ENCODE results near the gene ZNF70.
A peak's percentile ranks its signal among the peaks of the same experiment; 100 is the strongest.

ZNF70 gene

DNA sequence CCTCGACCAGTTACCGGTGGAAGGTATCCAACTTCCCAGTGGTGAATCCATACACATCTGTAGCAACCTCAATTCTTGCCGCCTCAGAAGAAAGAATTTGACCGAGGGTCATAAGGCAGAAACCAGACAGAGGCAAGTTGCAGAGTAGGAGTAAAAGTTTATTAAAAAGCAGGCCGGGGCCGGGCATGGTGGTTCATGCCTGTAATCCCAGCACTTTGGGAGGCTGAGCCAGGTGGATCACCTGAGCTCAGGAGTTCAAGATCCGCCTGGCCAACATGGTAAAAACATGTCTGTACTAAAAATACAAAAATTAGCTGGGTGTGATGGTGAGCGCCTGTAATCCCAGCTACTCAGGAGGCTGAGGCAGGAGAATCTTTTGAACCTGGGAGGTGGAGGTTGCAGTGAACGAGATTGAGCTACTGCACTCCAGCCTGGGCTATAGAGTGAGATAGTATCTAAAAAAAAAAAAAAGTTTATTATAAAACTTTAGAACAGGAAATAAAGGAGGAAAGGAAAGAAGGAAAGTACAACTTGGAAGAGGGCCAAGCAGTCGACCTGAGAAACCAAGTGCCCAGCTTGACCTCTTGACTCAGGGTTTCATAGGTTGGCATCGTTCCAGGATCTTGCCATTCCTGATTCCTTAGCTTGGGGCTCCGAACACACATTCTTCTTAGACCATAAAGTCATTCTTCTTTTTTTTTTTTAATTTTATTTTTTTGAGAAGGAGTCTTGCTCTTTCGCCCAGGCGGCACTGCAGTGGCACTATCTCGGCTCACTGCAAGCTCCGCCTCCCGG, 32.3 kb downstream of the ZNF70 start:
- ChIA-PET POLR2A (ENCODE audit: low non-redundant PET) (no interaction called here), CTCF (no interaction called here)
- TF ChIP-seq, protein P1, sequence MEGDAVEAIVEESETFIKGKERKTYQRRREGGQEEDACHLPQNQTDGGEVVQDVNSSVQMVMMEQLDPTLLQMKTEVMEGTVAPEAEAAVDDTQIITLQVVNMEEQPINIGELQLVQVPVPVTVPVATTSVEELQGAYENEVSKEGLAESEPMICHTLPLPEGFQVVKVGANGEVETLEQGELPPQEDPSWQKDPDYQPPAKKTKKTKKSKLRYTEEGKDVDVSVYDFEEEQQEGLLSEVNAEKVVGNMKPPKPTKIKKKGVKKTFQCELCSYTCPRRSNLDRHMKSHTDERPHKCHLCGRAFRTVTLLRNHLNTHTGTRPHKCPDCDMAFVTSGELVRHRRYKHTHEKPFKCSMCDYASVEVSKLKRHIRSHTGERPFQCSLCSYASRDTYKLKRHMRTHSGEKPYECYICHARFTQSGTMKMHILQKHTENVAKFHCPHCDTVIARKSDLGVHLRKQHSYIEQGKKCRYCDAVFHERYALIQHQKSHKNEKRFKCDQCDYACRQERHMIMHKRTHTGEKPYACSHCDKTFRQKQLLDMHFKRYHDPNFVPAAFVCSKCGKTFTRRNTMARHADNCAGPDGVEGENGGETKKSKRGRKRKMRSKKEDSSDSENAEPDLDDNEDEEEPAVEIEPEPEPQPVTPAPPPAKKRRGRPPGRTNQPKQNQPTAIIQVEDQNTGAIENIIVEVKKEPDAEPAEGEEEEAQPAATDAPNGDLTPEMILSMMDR (conservative IDR thresholded peaks at IDR 0.05; ENCODE audit: low read depth) = no peak
- DNase-seq (ENCODE audit: low spot score) = no peak
- no peak overlapping the region for H3K27ac ChIP-seq

DNA sequence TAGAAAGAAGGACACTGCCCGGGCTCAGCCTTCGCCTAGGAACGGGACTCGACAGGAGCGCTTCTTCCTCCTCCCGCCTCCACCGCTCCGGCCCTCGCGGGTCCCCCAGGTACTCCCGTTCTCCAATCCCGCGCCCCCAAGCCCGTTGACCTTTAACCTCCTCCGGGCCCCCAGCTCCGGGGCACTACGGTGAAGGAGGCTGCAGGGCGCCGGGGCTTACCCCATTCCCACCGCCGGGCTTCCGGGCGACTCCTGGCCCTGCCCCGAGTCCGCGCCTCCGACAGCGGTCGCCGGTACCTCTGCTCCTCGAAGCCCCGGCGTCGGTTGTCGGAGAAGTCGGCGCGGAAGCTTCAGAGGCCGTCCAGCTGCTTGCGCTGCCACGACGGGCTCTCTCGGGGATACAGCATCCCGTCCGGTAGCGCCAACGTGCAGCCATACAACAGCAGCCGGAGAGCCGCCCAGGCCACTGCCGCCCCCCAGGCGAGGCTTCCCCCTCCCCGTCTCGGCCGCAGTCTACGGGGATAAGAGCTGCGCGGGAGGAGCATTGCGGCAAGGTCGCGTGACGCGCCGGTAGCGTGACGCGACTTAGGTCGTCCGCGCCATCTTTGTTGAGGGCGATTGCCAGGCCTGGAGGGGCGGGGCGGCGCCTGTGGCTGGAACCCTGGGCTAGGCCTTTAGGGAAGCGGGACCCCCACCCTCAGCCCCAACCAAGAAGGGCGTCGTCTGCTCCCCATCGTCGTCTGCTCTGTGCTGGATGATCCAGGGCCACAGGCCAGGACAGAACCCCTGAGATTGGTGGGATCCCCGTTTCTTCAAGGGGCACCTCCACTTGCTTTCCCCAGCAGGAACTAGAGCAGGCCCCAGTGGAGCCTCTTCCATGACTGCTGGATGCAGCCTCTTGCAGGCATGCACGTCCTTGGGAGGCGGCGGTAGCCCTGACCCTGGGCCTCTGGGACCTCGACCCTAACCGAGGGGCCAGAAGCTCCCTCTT, 33.8 kb downstream of the ZNF70 start:
- TF ChIP-seq, protein P1 (conservative IDR thresholded peaks at IDR 0.05; ENCODE audit: low read depth) = no peak
- ChIA-PET POLR2A (ENCODE audit: low non-redundant PET) (no interaction called here), CTCF (no interaction called here)
- DNase-seq (ENCODE audit: low spot score) = peak; percentile 73
- peak overlapping the region; percentile 74 for H3K27ac ChIP-seq

DNA sequence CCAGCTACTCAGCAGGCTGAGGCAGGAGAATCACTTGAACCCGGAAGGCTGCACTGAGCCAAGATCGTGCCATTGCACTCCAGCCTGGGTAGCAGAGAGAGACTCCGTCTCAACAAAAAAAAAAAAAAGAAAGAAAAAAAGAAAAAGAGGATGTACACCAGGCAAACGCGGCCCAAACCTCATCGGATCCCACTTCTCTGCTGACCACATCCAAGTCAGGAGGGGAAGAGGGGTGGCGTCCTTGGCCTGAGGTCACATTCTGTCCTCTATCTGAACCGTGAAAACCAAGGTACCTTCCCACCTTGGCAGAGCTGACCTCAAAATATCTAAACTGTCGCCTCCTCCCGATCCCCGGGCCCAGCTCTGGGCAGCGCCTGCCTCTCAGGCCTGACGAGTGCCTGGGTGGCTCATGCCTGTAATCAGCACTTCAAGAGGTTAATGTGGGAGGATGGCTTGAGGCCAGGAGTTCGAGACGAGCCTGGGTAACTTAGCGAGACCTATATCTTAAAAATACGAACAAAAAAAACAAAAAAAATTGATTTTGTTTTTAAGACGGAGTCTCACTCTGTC, 35.0 kb downstream of the ZNF70 start:
- no peak for DNase-seq (ENCODE audit: low spot score)
- CTCF ChIA-PET = no interaction called here
- POLR2A ChIA-PET (ENCODE audit: low non-redundant PET) = no interaction called here
- H3K27ac ChIP-seq = peak overlapping the region; percentile 74
- TF ChIP-seq, protein P1 (conservative IDR thresholded peaks at IDR 0.05; ENCODE audit: low read depth) = no peak

DNA sequence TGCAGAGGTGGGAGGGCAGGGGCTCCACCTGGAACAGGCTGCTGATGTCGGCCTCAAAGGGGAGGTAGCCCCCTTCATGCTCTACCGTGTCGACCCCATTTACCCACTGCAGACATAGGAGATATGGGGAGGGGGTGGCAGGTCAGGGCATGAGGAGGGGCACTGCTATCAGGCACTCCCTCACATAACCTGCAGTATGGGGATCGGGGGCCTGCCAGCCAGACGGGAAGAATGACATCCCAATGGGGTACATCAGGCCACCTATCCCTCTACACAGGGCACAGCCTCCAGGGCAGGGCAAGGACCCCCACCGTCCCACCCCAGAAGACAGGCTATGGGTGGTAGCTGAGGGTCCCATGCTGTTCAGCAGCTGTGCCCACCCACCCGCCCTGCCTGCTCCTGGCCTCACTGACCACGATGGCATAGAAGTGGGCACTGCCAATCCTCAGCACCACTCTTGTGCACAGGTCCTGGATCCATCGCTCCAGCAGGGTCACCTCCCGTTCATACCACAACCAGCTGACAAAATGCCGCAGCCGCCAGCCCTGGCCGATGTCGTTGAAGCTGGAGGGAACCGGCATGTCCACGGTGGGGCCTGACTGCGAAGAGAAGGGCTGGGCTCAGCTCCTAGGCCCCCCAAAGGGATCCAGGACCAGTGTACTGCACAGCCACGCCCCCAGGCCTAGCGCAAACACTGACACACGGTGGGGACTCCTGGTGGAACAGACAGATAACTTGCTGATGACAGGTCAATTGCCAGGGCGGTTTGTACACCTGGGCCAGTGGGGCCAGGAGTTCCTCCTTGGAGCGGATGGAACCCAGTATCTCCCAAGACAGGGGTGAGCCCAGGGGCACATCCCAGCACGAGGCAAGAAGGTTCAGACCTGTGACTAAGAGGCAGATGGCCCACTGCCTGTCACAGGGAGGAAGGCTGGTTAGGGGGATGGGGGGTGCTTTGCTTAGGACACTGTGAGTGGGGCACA, 36.0 kb downstream of the ZNF70 start:
- no peak for DNase-seq (ENCODE audit: low spot score)
- TF ChIP-seq, protein P1 (conservative IDR thresholded peaks at IDR 0.05; ENCODE audit: low read depth) = no peak
- ChIA-PET CTCF (interaction anchor here (0.5 kb wide), 1 partner anchor 52 kb away, joined by 3 read pairs; no protein-coding TSS in a partner anchor), POLR2A (ENCODE audit: low non-redundant PET) (no interaction called here)
- H3K27ac ChIP-seq = 0 out of 2 replicates have a peak overlapping the region, but pooled peaks have one; percentile 12

DNA sequence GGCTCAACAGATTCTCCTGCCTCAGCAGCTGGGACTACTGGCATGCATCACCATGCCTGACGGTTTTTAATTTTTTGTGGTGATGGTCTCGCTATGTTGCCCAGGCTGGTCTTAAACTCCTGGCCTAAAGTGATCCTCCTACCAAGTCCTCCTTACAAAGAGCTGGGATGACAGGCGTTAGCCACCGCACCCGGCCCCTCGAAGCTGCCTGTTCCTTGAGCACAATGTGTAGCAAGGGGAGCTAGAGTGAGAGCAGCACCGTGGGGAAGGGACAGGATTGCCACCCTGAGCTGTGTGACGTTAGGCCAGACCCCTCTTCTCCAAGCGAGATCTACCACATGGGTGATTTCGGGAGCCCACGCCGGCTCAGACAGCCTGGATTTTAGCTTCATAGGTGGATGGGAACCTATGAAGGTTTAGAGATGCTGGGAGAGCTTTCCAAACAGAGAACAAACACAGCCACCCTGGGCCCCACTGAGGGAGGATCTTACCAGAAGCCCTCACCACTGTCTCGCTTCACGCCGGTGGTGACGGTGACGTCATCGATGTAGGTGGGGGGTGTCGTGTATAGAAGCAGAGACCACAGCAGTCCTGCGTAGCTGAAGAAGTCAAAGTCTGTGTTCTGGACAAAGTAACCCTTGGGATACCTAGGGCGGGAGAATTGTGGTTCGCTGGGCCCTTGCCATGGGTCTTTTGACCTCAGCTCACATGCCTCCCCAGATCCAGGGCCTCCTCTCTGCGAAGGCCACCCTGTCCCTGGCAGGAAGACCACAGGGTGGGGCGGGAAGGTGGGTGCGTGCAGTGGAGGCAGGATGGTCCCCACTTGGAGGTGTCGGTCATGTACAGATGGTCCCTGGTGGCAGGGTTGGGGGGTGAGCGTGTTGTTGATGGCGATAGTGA, 37.0 kb downstream of the ZNF70 start:
- CTCF ChIA-PET = interaction anchor here (0.6 kb wide), 2 partner anchors 8 to 96 kb away, joined by 3 to 8 read pairs; no protein-coding TSS in a partner anchor
- H3K27ac ChIP-seq = no peak overlapping the region
- DNase-seq (ENCODE audit: low spot score) = no peak
- TF ChIP-seq, protein P1 (conservative IDR thresholded peaks at IDR 0.05; ENCODE audit: low read depth) = no peak
- POLR2A ChIA-PET (ENCODE audit: low non-redundant PET) = no interaction called here

All from RWPE1 (cell line).